C4-2B (cell line): Measurements from ENCODE around the gene CLSTN2.

ENCODE experiments used
- H3K27ac ChIP-seq: fragments of 450-650 bp; 2 replicates; pipeline ENCODE4 v1.5.1; 2017
- ZFX ChIP-seq: fragments of 450-650 bp; IDR thresholded peaks from 2 replicates; pipeline ENCODE4 v1.6.1; 2017
- TF ChIP-seq, protein P1 (sequence below): fragments of 450-650 bp; conservative IDR thresholded peaks from 2 replicates; pipeline ENCODE4 v1.5.1; 2017; ENCODE audit warnings: mild to moderate bottlenecking

The CLSTN2 gene

GRCh38 chr3:140384028-140384771, 449.2 kb downstream of the CLSTN2 start:
- no peak for TF ChIP-seq ZFX
- TF ChIP-seq, protein P1, sequence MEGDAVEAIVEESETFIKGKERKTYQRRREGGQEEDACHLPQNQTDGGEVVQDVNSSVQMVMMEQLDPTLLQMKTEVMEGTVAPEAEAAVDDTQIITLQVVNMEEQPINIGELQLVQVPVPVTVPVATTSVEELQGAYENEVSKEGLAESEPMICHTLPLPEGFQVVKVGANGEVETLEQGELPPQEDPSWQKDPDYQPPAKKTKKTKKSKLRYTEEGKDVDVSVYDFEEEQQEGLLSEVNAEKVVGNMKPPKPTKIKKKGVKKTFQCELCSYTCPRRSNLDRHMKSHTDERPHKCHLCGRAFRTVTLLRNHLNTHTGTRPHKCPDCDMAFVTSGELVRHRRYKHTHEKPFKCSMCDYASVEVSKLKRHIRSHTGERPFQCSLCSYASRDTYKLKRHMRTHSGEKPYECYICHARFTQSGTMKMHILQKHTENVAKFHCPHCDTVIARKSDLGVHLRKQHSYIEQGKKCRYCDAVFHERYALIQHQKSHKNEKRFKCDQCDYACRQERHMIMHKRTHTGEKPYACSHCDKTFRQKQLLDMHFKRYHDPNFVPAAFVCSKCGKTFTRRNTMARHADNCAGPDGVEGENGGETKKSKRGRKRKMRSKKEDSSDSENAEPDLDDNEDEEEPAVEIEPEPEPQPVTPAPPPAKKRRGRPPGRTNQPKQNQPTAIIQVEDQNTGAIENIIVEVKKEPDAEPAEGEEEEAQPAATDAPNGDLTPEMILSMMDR = no peak
- H3K27ac ChIP-seq = no peak overlapping the region

GRCh38 chr3:140384876-140385275, 449.9 kb downstream of the CLSTN2 start:
- H3K27ac ChIP-seq = no peak overlapping the region
- TF ChIP-seq ZFX = no peak
- TF ChIP-seq, protein P1 = no peak

- TF ChIP-seq, protein P1 = no peak
- TF ChIP-seq ZFX = no peak
- H3K27ac ChIP-seq = peak overlapping the region; percentile 63
Measured at GRCh38 chr3:140386357-140387100, 451.5 kb downstream of the CLSTN2 start.

DNA sequence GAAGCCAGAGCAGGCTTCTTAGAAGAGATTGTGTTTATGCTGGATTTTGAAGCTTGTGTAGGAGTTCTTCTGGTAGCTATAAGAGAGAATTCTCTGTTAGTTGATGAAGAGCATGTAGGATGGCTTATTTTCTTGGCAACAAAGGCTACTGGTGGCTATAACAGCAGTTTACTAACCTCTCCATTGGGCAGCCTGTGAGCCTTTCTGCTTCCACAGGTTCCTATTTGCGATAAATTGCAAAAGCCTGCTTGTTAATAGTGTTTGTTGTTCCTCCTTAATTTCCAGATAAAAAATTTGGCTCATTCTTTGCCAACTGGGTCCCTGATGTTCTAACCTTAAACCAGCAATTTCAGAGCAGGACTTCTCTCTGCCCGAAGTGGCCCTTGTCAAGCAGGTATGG, 452.3 kb downstream of the CLSTN2 start:
- no peak for TF ChIP-seq ZFX
- TF ChIP-seq, protein P1 = no peak
- peak overlapping the region; percentile 63; the same call in 1 of the 2 replicates for H3K27ac ChIP-seq

- no peak for TF ChIP-seq ZFX
- TF ChIP-seq, protein P1 = no peak
- no peak overlapping the region for H3K27ac ChIP-seq
Measured at GRCh38 chr3:140388202-140388922, 453.4 kb downstream of the CLSTN2 start.

GRCh38 chr3:140391061-140391460, 456.1 kb downstream of the CLSTN2 start:
- no peak overlapping the region for H3K27ac ChIP-seq
- TF ChIP-seq ZFX = no peak
- TF ChIP-seq, protein P1 = no peak
